ENCODE results near the gene EGFL8. TPM values are rescaled to one million over a fixed set of nuclear protein-coding genes. Genes with fewer than 3 reads are reported as not detected.
"Not testable (repeated sequence)": the region's sequence is repeated elsewhere in the genome, so short reads cannot be mapped to it uniquely, and the experiment has no call there.

Gene EGFL8
- total RNA-seq, 1 experiment from 2014 or later: 11.1 TPM

- DNase-seq (ENCODE audit: low read depth, low spot score): no peak
- intact Hi-C loops (cut with micrococcal nuclease; ENCODE audit: unreplicated experiment): no loop called here
Measured at GRCh38 chr6:32140420-32141046, 23.9 kb upstream of the EGFL8 start.

GRCh38 chr6:32144238-32144637, 20.2 kb upstream of the EGFL8 start:
- in situ Hi-C loops (cut with HindIII; ENCODE audit: low pct_unique_long_range_greater_than_20kb, low sequenced_read_pairs); H3K9me3 ChIP-seq (ENCODE audit: control insufficient read depth, insufficient read depth, low read depth, low read length); H3K27ac ChIP-seq (ENCODE audit: low read length); ATAC-seq; H3K27me3 ChIP-seq (ENCODE audit: control insufficient read depth, insufficient read depth, low read length); H3K4me1 ChIP-seq (ENCODE audit: control insufficient read depth, insufficient read depth, low read length); DNase-seq (ENCODE audit: low read depth, low spot score); intact Hi-C loops (cut with micrococcal nuclease; ENCODE audit: unreplicated experiment); BruUV-seq (replicated peaks); H3K4me3 ChIP-seq (ENCODE audit: low read depth in 2 of 2, low read length in 2 of 2); H3K36me3 ChIP-seq (ENCODE audit: control insufficient read depth, insufficient read depth, low read length); POLR2A ChIA-PET: not testable (repeated sequence)
- CTCF ChIA-PET: interaction anchor here (0.6 kb wide), 1 partner anchor 26 kb away, joined by 7 read pairs; no protein-coding TSS in a partner anchor

More at GRCh38 chr6:32140420-32141046, 23.9 kb upstream of the EGFL8 start:
- TF ChIP-seq SIN3A (IDR thresholded peaks at IDR 0.05; ENCODE audit: borderline replicate concordance, insufficient read depth, low read depth, low read length) (no peak), TCF7L2 (IDR thresholded peaks at IDR 0.05; ENCODE audit: low read depth, low read length) (no peak), REST (IDR thresholded peaks at IDR 0.05; ENCODE audit: insufficient read depth in 1 of 2, low read depth in 2 of 2, low read length in 1 of 2) (no peak), POLR2AphosphoS5 (IDR thresholded peaks at IDR 0.05; ENCODE audit: low read depth, low read length) (no peak), CTCF (IDR thresholded peaks at IDR 0.05) (no peak)
- in situ Hi-C loops (cut with HindIII; ENCODE audit: low pct_unique_long_range_greater_than_20kb, low sequenced_read_pairs): no loop called here
- Histone ChIP-seq H3K4me1 (ENCODE audit: control insufficient read depth, insufficient read depth, low read length) (no peaks in the 10 kb centered on the region), H3K27ac (ENCODE audit: low read length) (no peak overlapping the region), H3K27me3 (ENCODE audit: control insufficient read depth, insufficient read depth, low read length) (no peaks in the 10 kb centered on the region), H3K9me3 (ENCODE audit: control insufficient read depth, insufficient read depth, low read depth, low read length) (no peaks in the 10 kb centered on the region), H3K36me3 (ENCODE audit: control insufficient read depth, insufficient read depth, low read length) (no peaks in the 10 kb centered on the region), H3K4me3 (ENCODE audit: low read depth in 2 of 2, low read length in 2 of 2) (no peak overlapping the region)
- no TSS peak for BruUV-seq (replicated peaks)
- no peak for ATAC-seq
- POLR2A ChIA-PET: interaction anchor here (0.6 kb wide), 1 partner anchor 1136 kb away, joined by 8 read pairs; no protein-coding TSS in a partner anchor
- CTCF ChIA-PET: no interaction called here

- H3K27me3 ChIP-seq (ENCODE audit: control insufficient read depth, insufficient read depth, low read length): no peaks in the 10 kb centered on the region
- in situ Hi-C loops (cut with HindIII; ENCODE audit: low pct_unique_long_range_greater_than_20kb, low sequenced_read_pairs) (no loop called here), intact Hi-C loops (cut with micrococcal nuclease; ENCODE audit: unreplicated experiment) (no loop called here)
- ChIA-PET POLR2A (no interaction called here), CTCF (no interaction called here)
- DNase-seq (ENCODE audit: low read depth, low spot score): no peak
- H3K4me3 ChIP-seq (ENCODE audit: low read depth in 2 of 2, low read length in 2 of 2): no peak overlapping the region
- TF ChIP-seq SIN3A (IDR thresholded peaks at IDR 0.05; ENCODE audit: borderline replicate concordance, insufficient read depth, low read depth, low read length) (no peak), CTCF (IDR thresholded peaks at IDR 0.05) (no peak), TCF7L2 (IDR thresholded peaks at IDR 0.05; ENCODE audit: low read depth, low read length) (no peak), POLR2AphosphoS5 (IDR thresholded peaks at IDR 0.05; ENCODE audit: low read depth, low read length) (no peak), REST (IDR thresholded peaks at IDR 0.05; ENCODE audit: insufficient read depth in 1 of 2, low read depth in 2 of 2, low read length in 1 of 2) (no peak)
- H3K4me1 ChIP-seq (ENCODE audit: control insufficient read depth, insufficient read depth, low read length): no peaks in the 10 kb centered on the region
- ATAC-seq: no peak
- H3K36me3 ChIP-seq (ENCODE audit: control insufficient read depth, insufficient read depth, low read length): no peaks in the 10 kb centered on the region
- peak overlapping the region; percentile 39; the same call in 1 of the 2 replicates for H3K27ac ChIP-seq (ENCODE audit: low read length)
- H3K9me3 ChIP-seq (ENCODE audit: control insufficient read depth, insufficient read depth, low read depth, low read length): no peaks in the 10 kb centered on the region
- no TSS peak for BruUV-seq (replicated peaks)
Measured at GRCh38 chr6:32146287-32146686, 18.1 kb upstream of the EGFL8 start.
